WTC11 (cell line): Measurements from ENCODE around the gene U2AF2. TPM values are rescaled to one million over a fixed set of nuclear protein-coding genes. Genes with fewer than 3 reads are reported as not detected.

ENCODE experiments used
- ARID4B ChIP-seq: sonication (generic); formaldehyde crosslinking; IDR thresholded peaks from 2 replicates; pipeline ENCODE4 v1.8.0; 2023; ENCODE audit warnings: missing genetic modification reagents, mild to moderate bottlenecking, borderline replicate concordance
- CTCF ChIP-seq: fragments of 200-600 bp; IDR thresholded peaks from 2 replicates; pipeline ENCODE4 v1.8.0; 2022; ENCODE audit warnings: antibody characterized with exemption
- ELF4 ChIP-seq: sonication (generic); formaldehyde crosslinking; IDR thresholded peaks from 2 replicates; pipeline ENCODE4 v1.8.1; 2022; ENCODE audit warnings: low read depth, mild to moderate bottlenecking, moderate library complexity, missing genetic modification reagents
- ETV6 ChIP-seq: sonication (generic); formaldehyde crosslinking; IDR thresholded peaks from 2 replicates; pipeline ENCODE4 v1.8.1; 2022; ENCODE audit warnings: mild to moderate bottlenecking, missing genetic modification reagents
- GTF2I ChIP-seq: fragments of 250-450 bp; sonication (Bioruptor Pico); conservative IDR thresholded peaks from 2 replicates; pipeline ENCODE4 v1.4.0; 2021; ENCODE audit warnings: mild to moderate bottlenecking
- KAT7 ChIP-seq: sonication (generic); formaldehyde crosslinking; IDR thresholded peaks from 2 replicates; pipeline ENCODE4 v1.8.1; 2023; ENCODE audit warnings: missing genetic modification reagents, mild to moderate bottlenecking, borderline replicate concordance
- MLX ChIP-seq: sonication (generic); formaldehyde crosslinking; IDR thresholded peaks from 2 replicates; pipeline ENCODE4 v1.8.1; 2023; ENCODE audit warnings: mild to moderate bottlenecking, missing genetic modification reagents, moderate library complexity
- NFATC4 ChIP-seq: fragments of 250-450 bp; sonication (Bioruptor Pico); IDR thresholded peaks from 2 replicates; pipeline ENCODE4 v1.9.0; 2021; ENCODE audit warnings: mild to moderate bottlenecking
- NFYB ChIP-seq: sonication (generic); formaldehyde crosslinking; conservative IDR thresholded peaks from 2 replicates; pipeline ENCODE4 v1.8.0; 2022; ENCODE audit warnings: low read depth, missing genetic modification reagents
- NR1H2 ChIP-seq: sonication (generic); formaldehyde crosslinking; IDR thresholded peaks from 2 replicates; pipeline ENCODE4 v1.9.0; 2021; ENCODE audit warnings: mild to moderate bottlenecking, moderate library complexity, missing genetic modification reagents
- TEAD4 ChIP-seq: sonication (generic); formaldehyde crosslinking; IDR thresholded peaks from 2 replicates; pipeline ENCODE4 v1.8.0; 2022; ENCODE audit warnings: mild to moderate bottlenecking, missing genetic modification reagents
- ZNF121 ChIP-seq: sonication (generic); formaldehyde crosslinking; IDR thresholded peaks from 2 replicates; pipeline ENCODE4 v1.8.0; 2023; ENCODE audit warnings: missing genetic modification reagents
- ZNF219 ChIP-seq: sonication (generic); formaldehyde crosslinking; IDR thresholded peaks from 2 replicates; pipeline ENCODE4 v1.8.0; 2023; ENCODE audit warnings: missing genetic modification reagents, mild to moderate bottlenecking, borderline replicate concordance
- ZNF263 ChIP-seq: sonication (generic); formaldehyde crosslinking; IDR thresholded peaks from 2 replicates; pipeline ENCODE4 v1.8.1; 2022; ENCODE audit warnings: low read depth, mild to moderate bottlenecking, moderate library complexity, missing genetic modification reagents
- ZNF317 ChIP-seq: sonication (generic); formaldehyde crosslinking; IDR thresholded peaks from 2 replicates; pipeline ENCODE4 v1.8.1; 2023; ENCODE audit warnings: low read depth, mild to moderate bottlenecking, moderate library complexity, missing genetic modification reagents, borderline replicate concordance
- ZNF512 ChIP-seq: sonication (generic); formaldehyde crosslinking; IDR thresholded peaks from 2 replicates; pipeline ENCODE4 v1.8.1; 2022; ENCODE audit warnings: missing genetic modification reagents, borderline replicate concordance
- total RNA-seq: library from RNA; stranded (reverse); gene quantifications from 3 replicates; pipeline ENCODE4 v1.2.3, GENCODE V29; 2021
- TF ChIP-seq, protein P1 (sequence below): fragments of 250-450 bp; sonication (Bioruptor Pico); IDR thresholded peaks from 2 replicates; pipeline ENCODE4 v1.8.0; 2021; ENCODE audit warnings: mild to moderate bottlenecking
- TF ChIP-seq, protein P2 (sequence below): fragments of 250-450 bp; sonication (Bioruptor Pico); IDR thresholded peaks from 2 replicates; pipeline ENCODE4 v1.9.0; 2021; ENCODE audit warnings: mild to moderate bottlenecking, borderline replicate concordance
- TF ChIP-seq, protein P3 (sequence below): sonication (generic); formaldehyde crosslinking; IDR thresholded peaks from 2 replicates; pipeline ENCODE4 v1.8.1; 2022; ENCODE audit warnings: mild to moderate bottlenecking, moderate library complexity, missing genetic modification reagents

The U2AF2 gene
- total RNA-seq, 1 experiment from 2014 or later: 302 TPM

GRCh38 chr19:55642153-55643002, 12.5 kb upstream of the U2AF2 start (continued):
- TF ChIP-seq NFATC4 (CRISPR knock-in tag): peak; percentile 16; the same call in 1 of the 2 replicates
- no peak for TF ChIP-seq NFYB
- TF ChIP-seq, protein P1, sequence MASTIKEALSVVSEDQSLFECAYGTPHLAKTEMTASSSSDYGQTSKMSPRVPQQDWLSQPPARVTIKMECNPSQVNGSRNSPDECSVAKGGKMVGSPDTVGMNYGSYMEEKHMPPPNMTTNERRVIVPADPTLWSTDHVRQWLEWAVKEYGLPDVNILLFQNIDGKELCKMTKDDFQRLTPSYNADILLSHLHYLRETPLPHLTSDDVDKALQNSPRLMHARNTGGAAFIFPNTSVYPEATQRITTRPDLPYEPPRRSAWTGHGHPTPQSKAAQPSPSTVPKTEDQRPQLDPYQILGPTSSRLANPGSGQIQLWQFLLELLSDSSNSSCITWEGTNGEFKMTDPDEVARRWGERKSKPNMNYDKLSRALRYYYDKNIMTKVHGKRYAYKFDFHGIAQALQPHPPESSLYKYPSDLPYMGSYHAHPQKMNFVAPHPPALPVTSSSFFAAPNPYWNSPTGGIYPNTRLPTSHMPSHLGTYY (CRISPR knock-in tag): 0 out of 2 replicates have a peak, but pooled peaks have one; percentile 10
- TF ChIP-seq KAT7 (CRISPR knock-in tag): no peak
- TF ChIP-seq GTF2I (CRISPR knock-in tag): no peak
- no peak for TF ChIP-seq CTCF
- TF ChIP-seq ZNF512 (CRISPR knock-in tag): no peak
- TF ChIP-seq, protein P2, sequence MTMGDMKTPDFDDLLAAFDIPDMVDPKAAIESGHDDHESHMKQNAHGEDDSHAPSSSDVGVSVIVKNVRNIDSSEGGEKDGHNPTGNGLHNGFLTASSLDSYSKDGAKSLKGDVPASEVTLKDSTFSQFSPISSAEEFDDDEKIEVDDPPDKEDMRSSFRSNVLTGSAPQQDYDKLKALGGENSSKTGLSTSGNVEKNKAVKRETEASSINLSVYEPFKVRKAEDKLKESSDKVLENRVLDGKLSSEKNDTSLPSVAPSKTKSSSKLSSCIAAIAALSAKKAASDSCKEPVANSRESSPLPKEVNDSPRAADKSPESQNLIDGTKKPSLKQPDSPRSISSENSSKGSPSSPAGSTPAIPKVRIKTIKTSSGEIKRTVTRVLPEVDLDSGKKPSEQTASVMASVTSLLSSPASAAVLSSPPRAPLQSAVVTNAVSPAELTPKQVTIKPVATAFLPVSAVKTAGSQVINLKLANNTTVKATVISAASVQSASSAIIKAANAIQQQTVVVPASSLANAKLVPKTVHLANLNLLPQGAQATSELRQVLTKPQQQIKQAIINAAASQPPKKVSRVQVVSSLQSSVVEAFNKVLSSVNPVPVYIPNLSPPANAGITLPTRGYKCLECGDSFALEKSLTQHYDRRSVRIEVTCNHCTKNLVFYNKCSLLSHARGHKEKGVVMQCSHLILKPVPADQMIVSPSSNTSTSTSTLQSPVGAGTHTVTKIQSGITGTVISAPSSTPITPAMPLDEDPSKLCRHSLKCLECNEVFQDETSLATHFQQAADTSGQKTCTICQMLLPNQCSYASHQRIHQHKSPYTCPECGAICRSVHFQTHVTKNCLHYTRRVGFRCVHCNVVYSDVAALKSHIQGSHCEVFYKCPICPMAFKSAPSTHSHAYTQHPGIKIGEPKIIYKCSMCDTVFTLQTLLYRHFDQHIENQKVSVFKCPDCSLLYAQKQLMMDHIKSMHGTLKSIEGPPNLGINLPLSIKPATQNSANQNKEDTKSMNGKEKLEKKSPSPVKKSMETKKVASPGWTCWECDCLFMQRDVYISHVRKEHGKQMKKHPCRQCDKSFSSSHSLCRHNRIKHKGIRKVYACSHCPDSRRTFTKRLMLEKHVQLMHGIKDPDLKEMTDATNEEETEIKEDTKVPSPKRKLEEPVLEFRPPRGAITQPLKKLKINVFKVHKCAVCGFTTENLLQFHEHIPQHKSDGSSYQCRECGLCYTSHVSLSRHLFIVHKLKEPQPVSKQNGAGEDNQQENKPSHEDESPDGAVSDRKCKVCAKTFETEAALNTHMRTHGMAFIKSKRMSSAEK (CRISPR knock-in tag): no peak
- TF ChIP-seq ZNF121 (CRISPR knock-in tag): no peak
- TF ChIP-seq ELF4 (CRISPR knock-in tag): no peak
- TF ChIP-seq, protein P3, sequence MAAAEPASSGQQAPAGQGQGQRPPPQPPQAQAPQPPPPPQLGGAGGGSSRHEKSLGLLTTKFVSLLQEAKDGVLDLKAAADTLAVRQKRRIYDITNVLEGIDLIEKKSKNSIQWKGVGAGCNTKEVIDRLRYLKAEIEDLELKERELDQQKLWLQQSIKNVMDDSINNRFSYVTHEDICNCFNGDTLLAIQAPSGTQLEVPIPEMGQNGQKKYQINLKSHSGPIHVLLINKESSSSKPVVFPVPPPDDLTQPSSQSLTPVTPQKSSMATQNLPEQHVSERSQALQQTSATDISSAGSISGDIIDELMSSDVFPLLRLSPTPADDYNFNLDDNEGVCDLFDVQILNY (CRISPR knock-in tag): no peak; the same call in 1 of the 2 replicates
- TF ChIP-seq TEAD4 (CRISPR knock-in tag): no peak
- no peak for TF ChIP-seq ARID4B
- TF ChIP-seq ZNF263 (CRISPR knock-in tag): no peak
- no peak for TF ChIP-seq ZNF219 (CRISPR knock-in tag)
- no peak for TF ChIP-seq MLX (CRISPR knock-in tag)
- TF ChIP-seq ZNF317 (CRISPR knock-in tag): no peak
- no peak for TF ChIP-seq ETV6 (CRISPR knock-in tag)
- TF ChIP-seq NR1H2 (CRISPR knock-in tag): no peak
